Measurements from ENCODE around the gene MRPS30.

MRPS30 gene

DNA sequence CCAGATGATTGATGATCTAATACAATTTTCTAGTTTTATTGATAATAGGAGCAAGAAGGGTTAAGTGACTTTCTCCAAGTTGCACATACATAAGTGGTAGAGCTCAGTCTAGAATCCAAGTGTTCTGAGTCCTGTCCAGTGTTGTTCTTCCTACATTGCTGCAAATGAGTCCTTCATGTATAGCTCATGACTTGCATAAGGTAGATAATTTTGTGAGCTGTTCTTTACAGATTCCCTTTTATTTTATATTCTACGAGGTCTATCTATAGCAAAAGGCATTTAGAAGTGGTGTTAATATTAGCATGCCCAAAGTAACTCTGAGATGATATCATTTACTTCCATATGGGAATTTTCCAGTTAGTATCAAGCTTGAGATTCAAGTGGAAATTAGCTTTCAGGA lies 20.0 kb downstream of the MRPS30 start:
- Histone ChIP-seq H2AFZ (ENCODE audit: low read depth, low read length) (no peak overlapping the region), H3K18ac (ENCODE audit: low read depth in 1 of 2, low read length in 2 of 2) (no peak overlapping the region), H3K27me3 (ENCODE audit: control insufficient read depth in 1 of 2, insufficient read depth in 1 of 2, low read length in 2 of 2) (no peaks in the 10 kb centered on the region), H2BK15ac (ENCODE audit: low read depth, poor library complexity, severe bottlenecking) (no peak overlapping the region), H3K14ac (ENCODE audit: low read length in 2 of 2) (no peak overlapping the region), H3K9ac (ENCODE audit: low read length) (no peak overlapping the region), H2AK5ac (ENCODE audit: low read length, severe bottlenecking) (no peak overlapping the region), H3K36me3 (ENCODE audit: control insufficient read depth in 1 of 2, insufficient read depth in 2 of 2, low read depth in 1 of 2, low read length in 2 of 2) (peaks cover 0 to 12% of the 10 kb centered on the region in 2 experiments), H3K4ac (ENCODE audit: low read depth in 1 of 2, low read length in 2 of 2) (no peak overlapping the region), H2BK12ac (ENCODE audit: low read length in 2 of 2) (no peak overlapping the region), H2BK120ac (ENCODE audit: low read depth, low read length) (no peak overlapping the region), H3K4me2 (ENCODE audit: low read length, poor library complexity, severe bottlenecking) (no peak overlapping the region), H3K23ac (ENCODE audit: low read length in 2 of 2) (no peak overlapping the region), H3K27ac (ENCODE audit: low read length, poor library complexity, severe bottlenecking) (no peak overlapping the region), H4K91ac (ENCODE audit: low read length) (no peak overlapping the region), H3K9me3 (ENCODE audit: control insufficient read depth, low read length) (no peaks in the 10 kb centered on the region), H2BK5ac (ENCODE audit: low read depth, low read length, poor library complexity, severe bottlenecking) (no peak overlapping the region), H4K8ac (ENCODE audit: low read length) (no peak overlapping the region), H3K4me1 (ENCODE audit: control insufficient read depth, insufficient read depth, low read depth, low read length) (no peaks in the 10 kb centered on the region), H3K79me1 (replicated peaks; ENCODE audit: low read length, poor library complexity, severe bottlenecking) (peaks cover 1% of the 10 kb centered on the region), H3K4me3 (ENCODE audit: insufficient read depth in 1 of 2, low read depth in 1 of 2, low read length in 2 of 2) (no peak overlapping the region)
- WGBS: no CpG with 5 or more reads among the region's 1 CpG
- no peak for DNase-seq

DNA sequence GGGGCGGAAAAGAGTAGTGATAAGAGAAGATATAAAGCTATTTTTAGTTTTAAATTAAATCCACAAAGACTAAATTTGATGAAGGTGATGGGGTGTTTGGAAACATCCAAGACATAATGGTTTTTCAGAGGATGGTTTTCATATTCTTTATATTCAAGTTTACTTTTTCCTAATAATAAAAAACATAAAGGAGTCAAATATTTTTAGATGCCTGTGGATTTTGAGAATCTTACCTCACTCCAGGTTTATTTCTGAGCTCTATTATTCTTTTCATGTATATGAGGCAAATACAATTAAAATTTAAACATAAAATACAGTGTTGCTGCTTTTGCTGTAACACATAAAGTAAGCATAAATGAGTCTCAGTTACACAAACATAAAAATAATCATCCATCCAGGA lies 22.2 kb downstream of the MRPS30 start:
- no peak overlapping the region for H3K18ac ChIP-seq (ENCODE audit: low read depth in 1 of 2, low read length in 2 of 2)
- peaks cover 1% of the 10 kb centered on the region for H3K79me1 ChIP-seq (replicated peaks; ENCODE audit: low read length, poor library complexity, severe bottlenecking)
- H3K4me1 ChIP-seq (ENCODE audit: control insufficient read depth, insufficient read depth, low read depth, low read length): no peaks in the 10 kb centered on the region
- H3K4me3 ChIP-seq (ENCODE audit: insufficient read depth in 1 of 2, low read depth in 1 of 2, low read length in 2 of 2): no peak overlapping the region
- H4K91ac ChIP-seq (ENCODE audit: low read length): no peak overlapping the region
- no peak overlapping the region for H2AK5ac ChIP-seq (ENCODE audit: low read length, severe bottlenecking)
- no peak overlapping the region for H4K8ac ChIP-seq (ENCODE audit: low read length)
- no peak overlapping the region for H2BK120ac ChIP-seq (ENCODE audit: low read depth, low read length)
- H3K9me3 ChIP-seq (ENCODE audit: control insufficient read depth, low read length): no peaks in the 10 kb centered on the region
- no peak overlapping the region for H2BK5ac ChIP-seq (ENCODE audit: low read depth, low read length, poor library complexity, severe bottlenecking)
- H3K4me2 ChIP-seq (ENCODE audit: low read length, poor library complexity, severe bottlenecking): no peak overlapping the region
- no peak overlapping the region for H3K27ac ChIP-seq (ENCODE audit: low read length, poor library complexity, severe bottlenecking)
- no peaks in the 10 kb centered on the region for H3K27me3 ChIP-seq (ENCODE audit: control insufficient read depth in 1 of 2, insufficient read depth in 1 of 2, low read length in 2 of 2)
- H3K23ac ChIP-seq (ENCODE audit: low read length in 2 of 2): no peak overlapping the region
- no peak overlapping the region for H2AFZ ChIP-seq (ENCODE audit: low read depth, low read length)
- H3K36me3 ChIP-seq (ENCODE audit: control insufficient read depth in 1 of 2, insufficient read depth in 2 of 2, low read depth in 1 of 2, low read length in 2 of 2): peaks cover 0 to 10% of the 10 kb centered on the region in 2 experiments
- no peak overlapping the region for H2BK12ac ChIP-seq (ENCODE audit: low read length in 2 of 2)
- H3K9ac ChIP-seq (ENCODE audit: low read length): no peak overlapping the region
- no peak overlapping the region for H3K14ac ChIP-seq (ENCODE audit: low read length in 2 of 2)
- DNase-seq: no peak
- no peak overlapping the region for H3K4ac ChIP-seq (ENCODE audit: low read depth in 1 of 2, low read length in 2 of 2)
- no CpG with 5 or more reads among the region's 1 CpG for WGBS
- no peak overlapping the region for H2BK15ac ChIP-seq (ENCODE audit: low read depth, poor library complexity, severe bottlenecking)

DNA sequence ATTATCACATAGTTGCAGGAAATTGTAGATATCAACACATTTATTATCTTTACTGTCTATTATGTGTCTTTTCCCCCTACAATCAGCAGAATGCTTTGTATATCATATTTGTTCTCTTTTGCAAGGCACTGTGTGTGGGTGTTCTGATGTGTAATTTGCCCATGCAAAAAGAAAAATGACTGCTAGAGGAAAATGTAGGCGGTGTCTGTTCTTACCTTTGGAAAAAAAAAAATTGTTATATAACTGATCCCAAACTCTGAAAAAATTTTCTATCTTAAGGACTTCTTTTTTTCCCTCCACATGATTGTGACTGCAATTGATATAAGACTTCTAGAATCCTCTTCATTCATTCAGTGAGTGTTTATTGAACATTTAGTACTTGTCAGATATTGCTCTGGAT lies 24.5 kb downstream of the MRPS30 start:
- Histone ChIP-seq H3K4me2 (ENCODE audit: low read length, poor library complexity, severe bottlenecking) (no peak overlapping the region), H3K4me3 (ENCODE audit: insufficient read depth in 1 of 2, low read depth in 1 of 2, low read length in 2 of 2) (no peak overlapping the region), H2BK5ac (ENCODE audit: low read depth, low read length, poor library complexity, severe bottlenecking) (no peak overlapping the region), H3K27me3 (ENCODE audit: control insufficient read depth in 1 of 2, insufficient read depth in 1 of 2, low read length in 2 of 2) (no peaks in the 10 kb centered on the region), H3K27ac (ENCODE audit: low read length, poor library complexity, severe bottlenecking) (no peak overlapping the region), H3K79me1 (replicated peaks; ENCODE audit: low read length, poor library complexity, severe bottlenecking) (no peaks in the 10 kb centered on the region), H3K18ac (ENCODE audit: low read depth in 1 of 2, low read length in 2 of 2) (no peak overlapping the region), H3K4ac (ENCODE audit: low read depth in 1 of 2, low read length in 2 of 2) (no peak overlapping the region), H3K9me3 (ENCODE audit: control insufficient read depth, low read length) (no peaks in the 10 kb centered on the region), H3K23ac (ENCODE audit: low read length in 2 of 2) (no peak overlapping the region), H3K4me1 (ENCODE audit: control insufficient read depth, insufficient read depth, low read depth, low read length) (no peaks in the 10 kb centered on the region), H4K91ac (ENCODE audit: low read length) (no peak overlapping the region), H4K8ac (ENCODE audit: low read length) (no peak overlapping the region), H2BK120ac (ENCODE audit: low read depth, low read length) (no peak overlapping the region), H3K36me3 (ENCODE audit: control insufficient read depth in 1 of 2, insufficient read depth in 2 of 2, low read depth in 1 of 2, low read length in 2 of 2) (peaks cover 0 to 2% of the 10 kb centered on the region in 2 experiments), H3K14ac (ENCODE audit: low read length in 2 of 2) (no peak overlapping the region), H2BK15ac (ENCODE audit: low read depth, poor library complexity, severe bottlenecking) (no peak overlapping the region), H3K9ac (ENCODE audit: low read length) (no peak overlapping the region), H2AFZ (ENCODE audit: low read depth, low read length) (no peak overlapping the region), H2AK5ac (ENCODE audit: low read length, severe bottlenecking) (no peak overlapping the region), H2BK12ac (ENCODE audit: low read length in 2 of 2) (no peak overlapping the region)
- no CpG with 5 or more reads among the region's 1 CpG for WGBS
- DNase-seq: no peak

DNA sequence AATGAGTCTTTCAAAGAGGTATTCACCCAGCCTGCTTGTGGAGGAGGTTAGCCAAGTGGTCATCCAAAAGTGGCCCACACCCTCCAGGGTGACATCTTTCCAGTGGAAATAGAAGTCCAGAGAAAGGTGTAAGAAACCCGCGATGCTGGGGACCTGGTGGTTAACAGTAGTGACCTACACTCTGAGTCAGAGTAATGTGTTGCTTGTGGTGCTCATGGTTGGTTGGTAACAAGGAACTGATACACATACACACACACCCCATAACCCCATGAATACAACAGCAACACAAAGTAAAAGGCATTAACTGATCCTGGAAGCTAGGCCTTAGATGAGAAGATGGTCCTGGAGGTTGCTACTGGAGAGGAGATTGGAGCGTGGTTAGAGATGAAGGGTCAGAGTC lies 26.9 kb downstream of the MRPS30 start:
- Histone ChIP-seq H3K4me3 (ENCODE audit: insufficient read depth in 1 of 2, low read depth in 1 of 2, low read length in 2 of 2) (no peak overlapping the region), H3K27me3 (ENCODE audit: control insufficient read depth in 1 of 2, insufficient read depth in 1 of 2, low read length in 2 of 2) (no peaks in the 10 kb centered on the region), H3K14ac (ENCODE audit: low read length in 2 of 2) (no peak overlapping the region), H2AK5ac (ENCODE audit: low read length, severe bottlenecking) (no peak overlapping the region), H3K9me3 (ENCODE audit: control insufficient read depth, low read length) (peaks cover 4% of the 10 kb centered on the region), H3K23ac (ENCODE audit: low read length in 2 of 2) (no peak overlapping the region), H2BK15ac (ENCODE audit: low read depth, poor library complexity, severe bottlenecking) (no peak overlapping the region), H3K36me3 (ENCODE audit: control insufficient read depth in 1 of 2, insufficient read depth in 2 of 2, low read depth in 1 of 2, low read length in 2 of 2) (no peaks in the 10 kb centered on the region), H2BK120ac (ENCODE audit: low read depth, low read length) (no peak overlapping the region), H2BK12ac (ENCODE audit: low read length in 2 of 2) (no peak overlapping the region), H4K8ac (ENCODE audit: low read length) (no peak overlapping the region), H3K4me2 (ENCODE audit: low read length, poor library complexity, severe bottlenecking) (no peak overlapping the region), H2AFZ (ENCODE audit: low read depth, low read length) (no peak overlapping the region), H3K4ac (ENCODE audit: low read depth in 1 of 2, low read length in 2 of 2) (no peak overlapping the region), H3K18ac (ENCODE audit: low read depth in 1 of 2, low read length in 2 of 2) (no peak overlapping the region), H3K4me1 (ENCODE audit: control insufficient read depth, insufficient read depth, low read depth, low read length) (no peaks in the 10 kb centered on the region), H4K91ac (ENCODE audit: low read length) (no peak overlapping the region), H3K9ac (ENCODE audit: low read length) (no peak overlapping the region), H3K27ac (ENCODE audit: low read length, poor library complexity, severe bottlenecking) (no peak overlapping the region), H3K79me1 (replicated peaks; ENCODE audit: low read length, poor library complexity, severe bottlenecking) (no peaks in the 10 kb centered on the region), H2BK5ac (ENCODE audit: low read depth, low read length, poor library complexity, severe bottlenecking) (no peak overlapping the region)
- 98% methylated on average over 1 of the region's 3 CpGs for WGBS
- DNase-seq: no peak
